Endometrial microvascular endothelial cells (primary cell): ENCODE data around the gene KATNA1. TPM values are rescaled to one million over a fixed set of nuclear protein-coding genes. Genes with fewer than 3 reads are reported as not detected.

Experiments
- in situ Hi-C: cut with HindIII; loops from 2 replicates; pipeline ENCODE4 v1.10.0; 2017; ENCODE audit warnings: low sequenced_read_pairs, low pct_unique_long_range_greater_than_20kb; ENCODE audit errors: inconsistent ontology term
- total RNA-seq: library from RNA; depleted of rRNA; stranded (reverse); fragments of >200 nt; gene quantifications from one replicate; pipeline ENCODE4 v1.2.3, GENCODE V29; 2015; ENCODE audit errors: inconsistent ontology term

KATNA1 gene
- total RNA-seq, 1 donor from 2014 or later: 30.1 TPM

DNA sequence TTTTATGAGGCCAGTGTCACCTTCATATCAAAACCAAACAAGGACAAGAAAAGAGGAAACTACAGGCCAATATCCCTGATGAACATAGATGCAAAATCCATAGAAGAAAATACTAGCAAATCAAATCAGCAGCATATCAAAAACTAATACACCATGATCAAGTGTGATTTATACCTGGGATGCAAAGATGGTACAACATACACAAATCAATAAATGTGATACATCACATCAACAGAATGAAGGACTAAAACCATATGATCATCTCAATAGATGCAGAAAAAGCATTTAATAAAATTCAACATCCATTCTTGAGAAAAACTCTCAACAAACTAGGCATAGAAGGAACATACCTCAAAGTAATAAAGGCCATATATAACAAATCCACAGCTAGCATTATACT lies 90.5 kb downstream of the KATNA1 start:
- in situ Hi-C loops: no loop called here

GRCh38 chr6:149551920-149552319 lies 96.6 kb downstream of the KATNA1 start:
- in situ Hi-C loops: no loop called here

DNA sequence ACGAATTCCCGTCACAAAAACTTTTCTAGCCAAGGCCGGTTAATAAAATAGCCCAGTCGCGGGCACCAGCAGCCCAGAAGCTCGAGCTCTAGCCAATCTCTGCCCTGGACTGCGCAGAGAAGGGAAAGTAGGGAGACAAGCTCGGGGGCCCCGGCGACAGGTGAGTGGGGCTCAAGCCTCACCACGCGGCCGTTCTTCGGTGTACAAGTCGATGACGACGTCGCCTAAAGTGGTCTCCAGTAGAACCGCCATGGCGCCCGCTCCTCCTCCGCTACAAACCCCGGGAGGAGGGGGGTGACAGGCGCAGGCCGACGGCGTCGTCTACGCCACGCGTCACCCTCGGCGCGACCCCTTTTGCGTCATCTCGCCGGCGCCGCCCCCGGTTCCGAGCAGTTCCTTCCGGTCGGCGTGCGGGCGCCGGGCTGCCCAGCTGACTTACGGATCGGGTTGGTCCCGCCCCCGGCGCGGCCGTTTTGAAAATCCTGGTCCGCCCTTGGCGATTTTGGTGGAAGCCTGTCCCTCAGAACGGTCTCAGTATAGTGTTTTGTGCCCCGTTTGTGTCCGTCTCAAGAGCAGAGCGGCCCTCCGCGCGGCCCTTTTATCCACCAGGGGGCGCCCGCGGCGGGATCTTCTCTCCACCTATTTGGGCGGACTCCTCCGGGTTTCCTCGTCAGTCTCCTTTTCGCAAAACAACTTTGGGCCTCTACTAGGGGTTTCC lies 102.6 kb downstream of the KATNA1 start, which contains the start of gene PPIL4:
TSS of gene PPIL4 (minus strand) at position 290 of the 718 bp plus-strand sequence. CDS start at position 252, 38 bp downstream.
- in situ Hi-C loops: no loop called here

GRCh38 chr6:149545258-149545753 lies 103.2 kb downstream of the KATNA1 start:
- in situ Hi-C loops: no loop called here

Other genes starting within 250 kb of the KATNA1 start
- gene SUMO4, start 248.5 kb downstream of the KATNA1 start, total RNA-seq: not detected
- not detected for gene ZC3H12D, start 163.7 kb downstream of the KATNA1 start, total RNA-seq
- 16.7 TPM for gene PPIL4, start 102.7 kb downstream of the KATNA1 start, total RNA-seq
- gene GINM1, start 82.3 kb downstream of the KATNA1 start, total RNA-seq: 42.6 TPM
- 21.4 TPM for gene LATS1, start 69.4 kb upstream of the KATNA1 start, total RNA-seq
- 52.0 TPM for gene NUP43, start 97.8 kb upstream of the KATNA1 start, total RNA-seq
- gene PCMT1, start 101.0 kb upstream of the KATNA1 start, total RNA-seq: 127 TPM
- gene LRP11, start 215.6 kb upstream of the KATNA1 start, total RNA-seq: 16.8 TPM
- gene RAET1E, start 249.4 kb upstream of the KATNA1 start, total RNA-seq: 0.74 TPM